PFSK-1 (cell line): Measurements from ENCODE around the gene FOXA2.

ENCODE experiments used
- FOXP2 ChIP-seq: optimal IDR thresholded peaks from 2 replicates; pipeline ENCODE3; 2011; ENCODE audit warnings: borderline replicate concordance, control low read depth, inconsistent platforms; ENCODE audit not compliant: insufficient read depth; ENCODE audit errors: extremely low read length, extremely low read depth
- POLR2AphosphoS5 ChIP-seq: IDR thresholded peaks from 2 replicates; pipeline ENCODE4 v1.6.1; 2012; ENCODE audit warnings: low read depth, mild to moderate bottlenecking, control low read depth, low read length, moderate library complexity
- REST ChIP-seq, 2 experiments: IDR thresholded peaks; 2 replicates each; pipeline versions ENCODE4 v1.6.1 to v1.8.0; 2011 to 2012; ENCODE audit warnings: low read depth in 2 of 2, low read length in 2 of 2, control low read depth in 1 of 2, inconsistent platforms in 1 of 2, mild to moderate bottlenecking in 1 of 2, moderate library complexity in 1 of 2; ENCODE audit not compliant: insufficient read depth in 1 of 2
- SIN3A ChIP-seq: IDR thresholded peaks from 2 replicates; pipeline ENCODE4 v1.6.1; 2012; ENCODE audit warnings: mild to moderate bottlenecking, low read length, moderate library complexity, borderline replicate concordance; ENCODE audit not compliant: insufficient read depth
- TAF1 ChIP-seq: IDR thresholded peaks from 2 replicates; pipeline ENCODE4 v1.6.1; 2012; ENCODE audit warnings: low read length, control low read depth, borderline replicate concordance; ENCODE audit not compliant: insufficient read depth

The FOXA2 gene

GRCh38 chr20:22575737-22576136, 8.6 kb downstream of the FOXA2 start:
- no peak for TF ChIP-seq SIN3A

- no peak for TF ChIP-seq SIN3A
- TF ChIP-seq FOXP2 = no peak
- TF ChIP-seq REST (IDR thresholded peaks at IDR 0.05; ENCODE audit: insufficient read depth in 1 of 2, low read depth in 2 of 2, low read length in 2 of 2) = no peak
- no peak for TF ChIP-seq TAF1
- TF ChIP-seq POLR2AphosphoS5 = no peak
These were observed 9.2 kb downstream of the FOXA2 start for GRCh38 chr20:22575087-22575721.

GRCh38 chr20:22574545-22575086, 9.8 kb downstream of the FOXA2 start:
- no peak for TF ChIP-seq REST (IDR thresholded peaks at IDR 0.05; ENCODE audit: insufficient read depth in 1 of 2, low read depth in 2 of 2, low read length in 2 of 2)
- TF ChIP-seq POLR2AphosphoS5 = no peak
- no peak for TF ChIP-seq SIN3A
- TF ChIP-seq FOXP2 = no peak
- TF ChIP-seq TAF1 = no peak

- no peak for TF ChIP-seq POLR2AphosphoS5
- TF ChIP-seq SIN3A = no peak
- TF ChIP-seq FOXP2 = no peak
- TF ChIP-seq REST (IDR thresholded peaks at IDR 0.05; ENCODE audit: insufficient read depth in 1 of 2, low read depth in 2 of 2, low read length in 2 of 2) = no peak
- no peak for TF ChIP-seq TAF1
These were observed 11.9 kb downstream of the FOXA2 start for GRCh38 chr20:22572491-22572890.

- TF ChIP-seq POLR2AphosphoS5 (no peak), TAF1 (no peak)
These were observed 12.3 kb downstream of the FOXA2 start for GRCh38 chr20:22572023-22572422.

GRCh38 chr20:22569353-22569752, 15.0 kb downstream of the FOXA2 start:
- TF ChIP-seq TAF1 (no peak), SIN3A (no peak), POLR2AphosphoS5 (no peak), FOXP2 (no peak), REST (IDR thresholded peaks at IDR 0.05; ENCODE audit: insufficient read depth in 1 of 2, low read depth in 2 of 2, low read length in 2 of 2) (no peak)
